NCI-H82 treated with DMSO at 0.1 percent for 48 hours (cell line): ENCODE measurements around the gene TVP23C.

Experiments used
- DNase-seq: peaks from one replicate; lab custom pipeline; 2025; ENCODE audit not compliant: unreplicated experiment; lab: John Stamatoyannopoulos, UW

The TVP23C gene

DNA sequence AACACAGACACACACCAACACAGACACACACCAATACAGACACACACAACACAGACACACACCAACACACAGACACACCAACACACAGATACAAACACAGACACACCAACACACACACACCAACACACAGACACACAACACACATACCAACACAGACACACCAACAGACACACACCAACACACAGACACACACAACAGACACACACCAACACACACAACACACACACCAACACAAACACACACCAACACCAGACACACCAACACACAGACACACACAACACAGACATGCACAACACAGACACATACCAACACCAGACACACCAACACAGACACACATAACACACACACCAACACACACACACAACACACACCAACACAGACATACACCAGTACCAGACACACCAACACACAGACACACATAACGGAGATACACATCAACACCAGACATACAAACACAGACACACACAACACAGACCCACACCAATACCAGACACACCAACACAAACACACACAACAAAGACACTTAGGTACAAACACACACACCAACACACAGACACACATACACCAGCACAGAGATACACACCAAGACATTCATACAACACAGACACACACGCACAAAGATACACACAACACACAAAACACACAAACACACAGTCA is 98.1 kb downstream of the TVP23C start:
- DNase-seq, result no peak

DNA sequence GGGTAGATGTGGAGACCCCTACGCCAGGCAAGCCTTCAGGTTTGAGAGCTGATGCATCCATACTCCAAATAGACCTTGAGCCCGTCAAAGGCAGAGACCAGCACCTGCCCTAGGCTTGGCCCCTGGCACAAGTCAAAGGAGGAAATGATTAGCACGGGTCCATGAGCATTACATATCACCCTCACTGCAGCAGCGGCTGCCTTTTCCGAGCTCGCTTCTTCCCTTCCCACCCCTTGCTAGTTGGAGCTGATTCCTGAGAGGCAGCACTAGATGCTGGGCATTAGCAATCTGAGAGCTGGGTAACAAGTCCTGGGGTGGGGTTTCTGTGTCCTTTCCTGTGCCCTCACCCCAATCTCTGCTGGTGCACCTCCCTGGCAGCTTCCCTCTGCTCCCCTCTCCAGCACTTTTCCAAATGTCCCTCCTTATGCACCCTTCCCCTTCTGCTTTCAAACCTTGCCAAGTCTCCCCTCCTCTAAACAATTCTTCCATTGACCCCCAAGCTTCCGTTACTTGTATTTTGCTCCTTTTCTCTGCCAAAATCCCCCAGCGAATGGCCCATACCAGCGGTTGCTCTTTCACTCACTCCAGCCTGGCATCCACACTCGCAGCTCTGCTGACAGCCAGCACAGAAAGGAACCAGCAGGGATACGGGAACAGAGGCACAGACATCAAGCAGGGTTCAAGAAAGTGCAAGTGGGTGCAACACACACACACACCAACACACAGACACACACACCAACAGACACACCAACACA is 98.9 kb downstream of the TVP23C start:
- DNase-seq, result no peak

DNA sequence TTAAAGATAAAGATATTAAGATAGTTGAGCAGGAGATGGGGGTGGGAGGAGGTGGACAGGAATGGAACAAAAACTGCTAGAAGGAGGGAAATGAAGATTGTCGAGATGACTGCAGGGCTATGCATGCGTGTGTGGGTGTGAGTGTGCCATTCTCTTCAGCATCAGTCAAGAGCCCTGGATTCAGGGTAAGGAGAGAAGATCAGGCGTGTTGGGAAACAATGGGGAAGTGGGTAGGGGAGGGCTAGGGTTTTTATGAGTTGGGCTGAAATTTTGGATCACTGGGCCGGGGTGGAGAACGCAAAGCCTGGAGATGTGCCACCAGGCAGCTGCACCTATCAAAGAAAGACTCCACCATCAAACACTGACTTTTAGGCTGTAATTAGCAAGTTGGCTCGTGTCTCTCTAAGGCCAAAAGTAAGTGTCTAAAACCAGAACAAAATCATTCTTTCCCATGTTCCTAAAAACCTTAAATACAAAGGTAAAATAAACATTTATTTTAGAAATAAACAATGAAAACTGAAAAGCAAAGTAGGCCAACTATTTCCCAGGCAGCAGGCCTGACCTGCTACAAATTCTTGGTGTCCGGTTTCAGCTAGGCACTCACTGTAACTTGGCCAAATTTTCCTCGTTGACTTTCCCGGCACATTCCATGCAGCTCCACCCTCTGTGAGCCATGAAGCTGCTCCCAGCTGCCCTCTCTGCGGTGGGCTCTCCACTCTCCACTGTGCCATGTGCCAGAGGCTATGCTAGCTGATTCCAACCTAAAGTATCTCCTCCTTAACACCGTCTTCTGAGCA is 100.1 kb downstream of the TVP23C start:
- DNase-seq, result no peak

DNA sequence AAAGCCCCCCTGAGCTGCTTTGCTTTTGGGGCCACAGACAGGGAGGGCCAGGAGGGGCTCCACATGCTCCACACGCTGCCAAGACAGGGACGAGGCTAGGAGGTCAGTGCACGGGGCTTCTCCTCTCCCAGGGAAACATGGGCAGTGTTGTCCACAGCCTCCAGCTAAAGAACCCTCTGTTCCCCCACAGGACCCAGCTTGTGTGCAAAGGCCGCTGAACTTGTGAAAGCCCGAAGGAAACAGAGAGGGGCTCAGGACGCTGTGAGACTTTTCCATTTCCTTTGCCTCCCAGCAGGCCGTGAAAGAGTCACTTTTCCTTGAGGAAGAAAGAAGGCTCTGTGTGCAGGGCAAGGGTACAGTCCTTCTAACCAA is 105.6 kb downstream of the TVP23C start:
- DNase-seq, result no peak

DNA sequence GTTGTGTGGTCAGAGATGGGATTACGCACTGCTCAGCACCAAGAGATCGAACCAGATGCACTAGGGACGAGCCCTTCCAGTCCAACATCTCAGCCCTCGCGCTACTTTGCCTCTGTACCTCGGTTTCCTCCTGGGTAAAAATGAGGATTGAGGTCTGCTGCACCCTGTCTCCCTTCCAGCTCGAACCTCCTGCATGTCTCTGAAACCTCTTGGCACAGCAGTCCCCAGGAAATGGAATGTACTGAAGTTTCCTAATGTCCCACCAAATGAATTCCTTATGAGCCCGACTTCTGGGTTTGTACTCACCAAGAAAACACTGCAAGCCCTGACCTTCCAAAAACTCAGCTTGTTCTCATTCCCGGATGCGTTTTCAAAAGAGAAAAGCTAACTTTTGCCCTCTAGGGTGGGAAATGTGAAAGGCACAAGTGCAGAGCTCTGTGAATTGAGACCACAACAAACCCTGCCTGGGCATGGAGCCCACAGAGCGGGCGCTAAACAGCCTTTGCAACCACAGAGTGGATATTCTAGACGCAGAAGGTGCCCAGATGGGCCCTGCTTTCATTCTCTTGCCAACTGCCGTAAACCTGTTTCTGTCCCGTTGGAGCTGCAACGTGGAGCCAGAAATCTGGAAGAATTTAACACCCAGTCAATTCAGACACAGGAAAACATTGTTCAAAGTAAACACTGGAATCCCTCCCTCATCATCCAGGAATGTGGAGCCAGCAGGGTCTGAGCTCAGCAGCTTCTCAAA is 106.1 kb downstream of the TVP23C start:
- DNase-seq, result no peak

DNA sequence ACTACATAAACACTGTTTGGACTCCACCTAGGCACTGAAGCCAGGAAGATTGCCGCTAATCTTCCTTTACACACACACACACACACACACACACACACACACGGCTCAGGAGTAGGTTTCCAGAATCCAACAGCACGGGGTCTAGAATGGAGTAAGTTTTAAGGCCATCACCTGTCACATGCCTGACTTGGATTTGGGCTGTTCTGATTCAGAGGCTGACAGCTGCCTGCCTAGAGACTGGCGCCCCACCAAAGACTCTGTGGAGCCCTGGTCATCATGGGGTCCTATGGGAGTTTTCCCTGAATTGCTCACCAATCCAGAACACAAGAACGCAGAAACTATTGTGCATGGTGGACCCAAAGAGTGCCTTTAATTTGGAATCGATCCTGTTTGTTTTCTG is 106.8 kb downstream of the TVP23C start:
- DNase-seq, result no peak

DNA sequence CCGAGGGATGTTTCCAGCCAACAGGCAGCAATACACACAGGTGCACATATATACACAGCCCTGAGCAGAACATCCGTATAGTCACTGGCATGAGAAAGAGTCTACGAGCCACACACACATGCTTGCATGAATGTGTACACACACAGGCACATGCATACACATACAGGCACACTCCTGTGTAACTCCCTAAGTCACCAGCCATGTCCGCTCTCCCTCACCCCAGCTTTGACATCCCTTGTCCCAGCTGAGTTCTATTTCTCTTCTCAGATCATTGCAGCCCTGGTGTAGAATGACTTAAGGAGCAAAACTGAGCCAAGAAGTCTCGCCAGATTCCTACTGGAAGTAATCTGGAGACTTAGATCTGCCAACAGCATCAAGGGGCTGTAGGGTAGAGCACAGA is 108.9 kb downstream of the TVP23C start:
- no peak for DNase-seq

DNA sequence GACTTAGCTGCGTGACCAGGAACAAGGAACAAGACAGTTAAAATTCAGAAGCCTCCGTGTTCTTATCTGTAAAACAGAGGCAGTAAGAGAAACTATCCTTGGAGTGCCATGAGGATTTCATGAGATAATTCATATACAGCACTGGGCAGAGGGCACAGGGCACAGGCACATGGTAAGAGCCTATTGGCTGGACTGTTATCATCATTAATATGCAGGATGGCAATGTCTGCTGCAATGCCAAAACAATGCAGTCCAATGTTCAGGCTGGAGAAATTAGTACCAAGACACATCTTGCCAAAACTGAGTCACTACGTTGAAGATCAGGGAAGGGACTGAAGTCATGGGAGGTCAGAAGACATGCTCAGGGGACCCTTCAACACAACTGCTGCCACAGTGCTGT is 109.5 kb downstream of the TVP23C start:
- no peak for DNase-seq

DNA sequence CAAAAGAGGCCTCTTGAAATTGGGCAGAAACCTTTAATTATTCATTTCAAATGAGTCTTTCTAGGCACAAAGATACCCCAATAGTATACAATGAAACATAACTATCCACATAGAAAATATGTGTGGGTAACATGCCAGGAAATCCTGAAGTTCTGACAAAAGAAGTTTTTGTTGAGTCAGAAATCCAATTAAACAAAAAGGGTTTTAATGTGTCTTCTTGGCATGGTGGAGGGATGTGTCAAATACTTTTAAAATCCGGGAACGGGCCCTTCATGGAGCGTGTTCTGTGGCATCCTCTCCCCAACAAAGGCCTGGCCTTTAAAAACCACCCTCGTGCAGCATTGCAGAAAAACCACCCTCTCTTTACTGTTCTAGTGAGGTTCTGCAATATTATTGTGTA is 110.0 kb downstream of the TVP23C start:
- DNase-seq, result no peak

DNA sequence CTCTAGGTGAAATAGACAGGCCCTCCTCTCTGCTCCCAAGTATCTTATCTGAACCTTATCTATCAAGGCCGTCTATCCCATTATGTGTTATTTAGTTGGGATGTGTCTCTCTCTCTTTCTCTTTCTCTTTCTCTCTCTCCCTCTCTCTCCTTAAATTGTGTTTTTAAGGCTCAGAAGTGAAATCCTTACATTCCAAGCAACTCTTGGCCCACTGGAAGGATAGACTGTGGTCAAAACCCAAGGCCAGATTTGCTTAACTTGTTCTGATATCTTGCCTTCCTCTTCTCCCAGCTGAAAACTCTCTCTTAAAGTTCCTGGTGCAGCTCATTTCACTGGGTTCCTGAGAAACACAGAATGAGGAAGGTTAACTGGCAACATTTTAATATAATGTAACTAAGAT is 110.5 kb downstream of the TVP23C start:
- no peak for DNase-seq
